ENCODE results near the gene AFAP1. TPM values are rescaled to one million over a fixed set of nuclear protein-coding genes. Genes with fewer than 3 reads are reported as not detected.

AFAP1 gene
- total RNA-seq, 1 experiment from 2014 or later, result 42.1 TPM

DNA sequence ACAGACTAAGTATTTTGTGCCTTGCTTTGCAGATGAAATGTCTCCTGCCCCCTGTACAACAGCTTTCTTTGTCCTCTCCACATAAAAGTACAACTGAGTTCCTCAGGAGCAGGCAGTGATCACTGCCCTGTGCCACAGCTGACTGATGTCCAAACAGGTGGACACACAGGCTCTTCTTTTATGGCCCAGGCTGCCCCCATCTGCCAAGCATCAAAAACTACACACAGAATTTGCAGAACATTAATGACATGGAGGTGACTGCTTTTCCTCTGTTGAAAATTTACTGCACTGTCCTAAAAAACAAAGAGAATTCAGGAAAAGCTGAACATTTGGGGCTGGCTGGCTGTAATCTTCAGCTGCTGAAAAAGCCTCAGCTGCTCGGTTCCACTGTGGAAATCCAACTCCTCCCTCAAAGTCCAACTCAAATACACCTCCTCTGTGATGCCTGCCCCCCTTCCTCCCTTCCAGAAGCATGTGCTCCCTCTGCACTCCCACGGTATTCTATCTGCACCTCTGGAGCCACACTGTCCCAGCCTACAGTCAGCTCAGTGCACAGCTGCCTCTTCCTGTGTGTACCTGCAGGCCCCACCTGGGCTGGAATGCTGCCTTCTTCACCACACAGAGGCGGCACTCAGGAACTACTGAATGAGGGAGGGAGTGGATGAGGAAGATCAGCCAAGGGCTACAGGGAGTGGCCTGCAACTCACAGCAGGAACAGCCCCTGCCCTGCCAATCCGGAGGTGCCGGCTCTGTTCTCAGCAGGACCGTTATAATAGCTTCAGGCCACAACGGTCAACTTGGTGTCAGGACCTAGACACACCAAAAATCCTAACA lies 10.3 kb downstream of the AFAP1 start:
- Histone ChIP-seq H3F3A (ENCODE audit: low read length, unreplicated experiment) (no peaks in the 10 kb centered on the region), H3K4me1 (ENCODE audit: insufficient read depth, low read length) (peaks cover 31% of the 10 kb centered on the region), H3K4me3 (ENCODE audit: low read length) (0 out of 2 replicates have a peak overlapping the region, but pooled peaks have one; percentile 5), H3K9me3 (ENCODE audit: low read length) (no peaks in the 10 kb centered on the region), H3K79me2 (ENCODE audit: low read length) (peaks cover 100% of the 10 kb centered on the region), H3K9ac (ENCODE audit: low read length) (no peak overlapping the region), H3K27ac (ENCODE audit: low read length) (peak overlapping the region; percentile 15), H3K36me3 (ENCODE audit: low read depth, low read length) (peaks cover 8% of the 10 kb centered on the region), H3K4me2 (ENCODE audit: low read length) (peak overlapping the region; percentile 53), H3K27me3 (ENCODE audit: low read length) (no peaks in the 10 kb centered on the region), H3K9me2 (replicated peaks; ENCODE audit: low read length) (no peaks in the 10 kb centered on the region), H4K20me1 (ENCODE audit: low read length) (peaks cover 17% of the 10 kb centered on the region; the same call in 1 of the 2 replicates), H2AFZ (ENCODE audit: low read length) (no peak overlapping the region)
- POLR2A ChIA-PET (ENCODE audit: unreplicated experiment), result interaction anchor here (0.7 kb wide), 1 partner anchor 58 kb away, joined by 3 read pairs; no protein-coding TSS in a partner anchor
- intact Hi-C loops (cut with micrococcal nuclease), result loop anchor here (1.0 kb wide), 1 partner anchor 124 kb away; no protein-coding TSS in a partner anchor
- DNase-seq, result peak; percentile 79
- no TSS peak for BruUV-seq (replicated peaks)
- CTCF ChIA-PET, result interaction anchor here (0.8 to 1.3 kb wide), 2 partner anchors 85 to 124 kb away, joined by 3 read pairs; no protein-coding TSS in a partner anchor
- TF ChIP-seq, protein P1, sequence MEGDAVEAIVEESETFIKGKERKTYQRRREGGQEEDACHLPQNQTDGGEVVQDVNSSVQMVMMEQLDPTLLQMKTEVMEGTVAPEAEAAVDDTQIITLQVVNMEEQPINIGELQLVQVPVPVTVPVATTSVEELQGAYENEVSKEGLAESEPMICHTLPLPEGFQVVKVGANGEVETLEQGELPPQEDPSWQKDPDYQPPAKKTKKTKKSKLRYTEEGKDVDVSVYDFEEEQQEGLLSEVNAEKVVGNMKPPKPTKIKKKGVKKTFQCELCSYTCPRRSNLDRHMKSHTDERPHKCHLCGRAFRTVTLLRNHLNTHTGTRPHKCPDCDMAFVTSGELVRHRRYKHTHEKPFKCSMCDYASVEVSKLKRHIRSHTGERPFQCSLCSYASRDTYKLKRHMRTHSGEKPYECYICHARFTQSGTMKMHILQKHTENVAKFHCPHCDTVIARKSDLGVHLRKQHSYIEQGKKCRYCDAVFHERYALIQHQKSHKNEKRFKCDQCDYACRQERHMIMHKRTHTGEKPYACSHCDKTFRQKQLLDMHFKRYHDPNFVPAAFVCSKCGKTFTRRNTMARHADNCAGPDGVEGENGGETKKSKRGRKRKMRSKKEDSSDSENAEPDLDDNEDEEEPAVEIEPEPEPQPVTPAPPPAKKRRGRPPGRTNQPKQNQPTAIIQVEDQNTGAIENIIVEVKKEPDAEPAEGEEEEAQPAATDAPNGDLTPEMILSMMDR (conservative IDR thresholded peaks at IDR 0.05; ENCODE audit: low read depth, low read length), result peak; percentile 57
- TF ChIP-seq EZH2phosphoT487 (IDR thresholded peaks at IDR 0.05; ENCODE audit: borderline replicate concordance, low read length), result no peak
- peak; percentile 92 for ATAC-seq

DNA sequence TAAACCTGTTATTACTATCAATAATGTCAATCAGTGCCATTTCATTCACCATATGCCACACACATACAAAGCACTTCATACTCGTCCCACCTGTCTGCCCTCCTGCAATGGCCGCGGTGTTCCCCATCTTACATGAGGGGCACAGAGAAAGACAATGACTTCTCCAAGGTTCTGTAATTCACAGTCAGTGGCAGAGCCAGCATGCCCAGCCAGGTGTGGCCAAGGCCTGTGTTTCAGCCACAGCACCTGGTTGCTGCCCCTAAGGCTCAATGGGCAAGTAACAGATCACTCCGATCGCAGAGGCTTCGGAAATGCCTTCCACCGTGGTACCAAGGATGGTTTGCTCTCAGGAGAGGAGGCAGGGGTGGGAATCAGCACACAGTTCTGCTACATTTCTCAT lies 10.9 kb downstream of the AFAP1 start:
- TF ChIP-seq EZH2 (IDR thresholded peaks at IDR 0.05; ENCODE audit: low read length, unreplicated experiment), result no peak
- TF ChIP-seq, protein P1 (conservative IDR thresholded peaks at IDR 0.05; ENCODE audit: low read depth, low read length), result no peak
- TF ChIP-seq EZH2phosphoT487 (IDR thresholded peaks at IDR 0.05; ENCODE audit: borderline replicate concordance, low read length), result no peak
- no peak overlapping the region for H3K4me3 ChIP-seq (ENCODE audit: low read length)
- peaks cover 3% of the 10 kb centered on the region for H3K36me3 ChIP-seq (ENCODE audit: low read depth, low read length)
- peaks cover 100% of the 10 kb centered on the region for H3K79me2 ChIP-seq (ENCODE audit: low read length)
- H3F3A ChIP-seq (ENCODE audit: low read length, unreplicated experiment), result no peaks in the 10 kb centered on the region
- no peak overlapping the region for H3K4me2 ChIP-seq (ENCODE audit: low read length)
- intact Hi-C loops (cut with micrococcal nuclease), result loop anchor here (1.0 kb wide), 1 partner anchor 123 kb away; no protein-coding TSS in a partner anchor
- H3K9ac ChIP-seq (ENCODE audit: low read length), result no peak overlapping the region
- POLR2A ChIA-PET (ENCODE audit: unreplicated experiment), result interaction anchor here (0.7 kb wide), 1 partner anchor 59 kb away, joined by 3 read pairs; no protein-coding TSS in a partner anchor
- H3K4me1 ChIP-seq (ENCODE audit: insufficient read depth, low read length), result peaks cover 35% of the 10 kb centered on the region
- H2AFZ ChIP-seq (ENCODE audit: low read length), result no peak overlapping the region
- BruUV-seq (replicated peaks), result no TSS peak
- no peaks in the 10 kb centered on the region for H3K27me3 ChIP-seq (ENCODE audit: low read length)
- CTCF ChIA-PET, result interaction anchor here (0.8 kb wide), 1 partner anchor 84 kb away, joined by 3 read pairs; no protein-coding TSS in a partner anchor
- no peaks in the 10 kb centered on the region for H3K9me2 ChIP-seq (replicated peaks; ENCODE audit: low read length)
- H3K27ac ChIP-seq (ENCODE audit: low read length), result no peak overlapping the region
- DNase-seq, result no peak
- no peak for ATAC-seq
- H3K9me3 ChIP-seq (ENCODE audit: low read length), result no peaks in the 10 kb centered on the region
- H4K20me1 ChIP-seq (ENCODE audit: low read length), result peaks cover 16% of the 10 kb centered on the region; the same call in 1 of the 2 replicates
